ENCODE data around the gene CLCA2.

CLCA2 gene

DNA sequence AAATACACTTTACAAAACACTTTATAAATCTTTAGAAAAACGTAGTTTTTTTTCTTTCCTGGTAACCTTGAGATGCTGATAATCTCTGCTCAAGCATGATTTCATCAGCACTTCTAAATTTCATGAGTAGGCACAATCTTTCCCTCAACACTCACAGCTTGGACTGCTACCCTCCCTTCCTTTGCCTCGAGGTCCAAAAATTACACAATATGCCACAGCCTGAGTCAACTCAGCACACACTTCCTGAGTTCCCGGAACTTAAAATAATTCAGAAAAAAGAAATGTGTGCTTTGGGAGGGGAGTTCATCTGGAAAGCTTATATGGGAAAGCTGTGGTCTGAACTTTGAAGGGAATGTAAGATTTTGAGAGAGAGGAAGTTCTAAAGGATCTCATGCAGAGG, 5.9 kb downstream of the CLCA2 start:
- DNase-seq = no peak

DNA sequence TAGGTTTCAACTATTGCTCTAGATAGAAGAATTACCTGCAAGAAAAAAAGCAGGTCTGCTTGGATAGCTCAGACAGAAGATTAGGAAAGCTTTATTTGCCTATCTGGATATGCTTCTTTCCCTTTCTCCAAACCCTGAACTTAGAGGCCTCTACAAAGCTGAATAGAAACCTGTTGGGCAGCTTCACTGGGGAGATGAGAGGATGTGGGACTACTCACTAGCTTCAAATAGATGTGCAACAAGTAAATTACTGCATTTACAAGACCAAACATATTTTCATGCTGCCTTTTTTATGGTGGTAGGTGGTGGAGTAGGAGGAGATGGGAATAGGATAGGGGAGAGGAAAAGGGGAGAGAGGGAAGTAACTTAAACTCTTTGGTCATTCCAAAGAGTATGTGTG, 6.4 kb downstream of the CLCA2 start:
- no peak for DNase-seq

GRCh38 chr1:86434059-86434458, 10.1 kb downstream of the CLCA2 start:
- DNase-seq = no peak

DNA sequence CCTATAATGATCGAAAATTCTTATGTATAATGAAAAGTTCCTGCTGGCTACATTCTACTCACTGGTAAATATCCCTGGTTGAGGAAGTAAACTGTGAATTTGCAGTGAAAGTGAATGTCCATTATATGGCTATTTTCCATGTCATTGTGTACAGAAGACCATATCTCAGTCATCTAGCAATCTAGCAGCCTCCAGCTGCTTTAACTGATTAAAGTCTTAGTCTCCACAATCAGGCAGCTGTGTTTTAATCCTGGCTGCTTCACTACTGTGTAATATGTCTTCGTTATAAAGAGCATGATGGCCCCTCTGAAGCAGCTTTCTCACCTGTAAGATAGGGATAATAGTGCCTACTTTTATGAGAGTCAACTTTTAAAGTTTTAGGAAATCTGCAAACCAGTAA, 11.4 kb downstream of the CLCA2 start:
- DNase-seq = no peak

- DNase-seq = no peak
Observed at GRCh38 chr1:86436041-86436440, 12.1 kb downstream of the CLCA2 start.

- no peak for DNase-seq
Observed at GRCh38 chr1:86441581-86441980, 17.6 kb downstream of the CLCA2 start.

GRCh38 chr1:86441997-86442396, 18.0 kb downstream of the CLCA2 start:
- no peak for DNase-seq

GRCh38 chr1:86445919-86446318, 21.9 kb downstream of the CLCA2 start:
- DNase-seq = no peak

DNA sequence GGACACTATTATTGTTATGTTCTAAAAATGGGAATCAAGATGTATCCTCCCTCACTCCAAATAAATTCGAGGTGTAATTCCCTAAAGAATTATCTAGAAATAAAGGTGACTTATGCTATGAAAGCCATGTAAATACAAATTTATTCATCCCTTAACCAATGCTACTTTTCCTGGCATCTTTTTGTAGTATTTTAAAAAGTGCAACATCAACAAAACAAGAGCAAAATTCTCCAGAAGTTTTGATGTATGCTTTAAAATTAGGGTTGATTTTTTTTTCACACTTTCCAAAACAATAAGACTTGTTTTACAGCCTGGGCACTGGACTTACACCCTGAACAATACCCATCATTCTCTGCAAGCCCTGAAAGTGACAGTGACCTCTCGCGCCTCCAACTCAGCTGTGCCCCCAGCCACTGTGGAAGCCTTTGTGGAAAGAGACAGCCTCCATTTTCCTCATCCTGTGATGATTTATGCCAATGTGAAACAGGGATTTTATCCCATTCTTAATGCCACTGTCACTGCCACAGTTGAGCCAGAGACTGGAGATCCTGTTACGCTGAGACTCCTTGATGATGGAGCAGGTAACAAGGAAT, 23.3 kb downstream of the CLCA2 start:
- no peak for DNase-seq

DNA sequence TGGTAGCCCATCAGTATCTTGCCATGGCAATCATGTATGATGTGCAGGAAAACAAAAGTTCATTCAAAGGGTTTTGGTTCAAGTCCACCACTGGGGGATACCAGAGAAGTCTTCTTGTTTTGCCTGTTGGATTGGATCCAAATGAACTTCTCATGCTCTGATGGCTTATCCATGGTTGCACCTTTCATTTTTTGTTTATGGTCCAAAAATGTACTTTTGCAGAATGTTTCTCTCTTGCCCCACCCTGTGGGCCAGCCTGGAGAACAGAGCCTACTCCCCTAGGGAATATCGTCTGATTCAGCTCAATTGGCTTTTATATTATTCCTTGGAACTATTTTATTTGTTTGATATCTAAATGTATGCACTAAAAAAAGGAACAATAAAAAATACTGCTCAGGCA, 24.7 kb downstream of the CLCA2 start:
- no peak for DNase-seq

DNA sequence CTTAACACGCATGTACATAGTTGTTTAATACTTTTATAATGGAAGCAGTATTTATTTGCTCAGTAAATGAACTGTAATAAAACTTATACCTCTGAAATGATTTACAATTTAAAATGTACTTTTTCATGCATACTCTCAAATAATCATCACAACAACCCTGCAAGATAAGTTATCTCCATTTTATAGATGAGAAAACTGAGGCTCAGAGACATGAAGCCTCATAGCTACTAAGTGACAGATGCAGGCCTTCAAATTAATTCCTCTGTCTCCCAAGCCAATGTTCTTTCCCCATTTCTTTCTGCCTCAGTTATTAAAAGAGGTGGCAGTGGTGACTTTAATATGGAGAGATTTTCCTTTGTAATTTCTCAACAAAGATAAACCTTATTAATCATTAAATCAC, 25.1 kb downstream of the CLCA2 start:
- no peak for DNase-seq

- DNase-seq = no peak
Observed at GRCh38 chr1:86450847-86451246, 26.9 kb downstream of the CLCA2 start.

DNA sequence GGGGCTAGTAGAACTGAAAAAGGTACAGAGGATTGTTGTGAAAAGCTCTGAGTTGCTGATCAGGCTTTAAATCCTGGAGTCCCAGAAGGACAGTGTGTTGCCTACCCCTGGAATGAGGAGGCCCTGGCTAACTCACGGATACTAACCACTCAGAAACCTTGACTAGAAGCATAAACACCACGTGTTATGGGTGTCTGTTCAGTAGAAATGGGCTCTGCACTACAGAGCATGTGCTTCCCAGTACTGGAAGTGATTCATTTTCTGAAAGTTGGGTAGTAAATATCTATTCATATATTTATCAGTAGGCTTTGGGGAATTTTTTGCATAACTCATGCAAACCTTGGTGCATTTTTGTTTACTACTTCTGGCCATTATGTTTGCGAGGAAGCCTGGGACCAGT, 29.7 kb downstream of the CLCA2 start:
- no peak for DNase-seq

- DNase-seq = no peak
Observed at GRCh38 chr1:86455073-86455472, 31.1 kb downstream of the CLCA2 start.

DNA sequence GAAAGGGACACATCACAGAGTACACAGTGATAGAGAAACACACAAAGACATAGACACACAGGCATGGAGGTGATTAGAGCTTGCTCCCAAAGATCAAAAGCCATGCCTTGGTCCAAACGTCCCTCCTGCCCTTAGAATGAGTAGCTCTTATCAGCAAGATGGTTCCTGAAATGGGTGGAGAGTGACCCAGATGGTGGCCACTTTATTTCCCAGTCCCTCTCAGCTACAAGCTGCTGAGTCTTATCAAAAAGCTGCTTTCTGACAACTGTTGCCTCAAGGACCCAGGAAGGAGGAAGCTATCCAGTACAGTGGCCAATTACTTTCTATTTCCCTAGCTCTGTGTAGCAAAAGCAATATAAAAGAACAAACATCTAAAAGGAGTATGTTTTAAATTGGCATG, 37.0 kb downstream of the CLCA2 start:
- no peak for DNase-seq

DNA sequence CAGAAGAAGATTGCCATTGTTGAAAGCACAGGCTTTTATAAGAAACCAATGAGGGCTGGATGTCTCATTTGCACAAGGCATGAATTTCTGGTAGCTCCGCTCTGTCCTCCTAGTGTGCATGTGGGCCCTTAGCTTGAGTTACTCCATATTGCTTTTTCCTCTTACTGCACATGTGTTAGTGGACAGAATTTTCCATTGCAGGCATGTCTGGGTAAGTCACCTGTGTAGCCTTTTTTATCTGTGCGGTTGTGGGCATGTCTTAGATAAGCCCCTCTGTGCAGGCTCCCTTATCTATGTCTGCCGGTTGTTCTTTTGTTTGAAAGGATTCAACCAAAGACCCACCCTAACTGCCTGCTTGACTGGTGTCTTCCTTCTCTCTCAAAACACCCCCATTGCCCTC, 37.5 kb downstream of the CLCA2 start:
- no peak for DNase-seq

GRCh38 chr1:86464819-86465218, 40.8 kb downstream of the CLCA2 start:
- DNase-seq = no peak

DNA sequence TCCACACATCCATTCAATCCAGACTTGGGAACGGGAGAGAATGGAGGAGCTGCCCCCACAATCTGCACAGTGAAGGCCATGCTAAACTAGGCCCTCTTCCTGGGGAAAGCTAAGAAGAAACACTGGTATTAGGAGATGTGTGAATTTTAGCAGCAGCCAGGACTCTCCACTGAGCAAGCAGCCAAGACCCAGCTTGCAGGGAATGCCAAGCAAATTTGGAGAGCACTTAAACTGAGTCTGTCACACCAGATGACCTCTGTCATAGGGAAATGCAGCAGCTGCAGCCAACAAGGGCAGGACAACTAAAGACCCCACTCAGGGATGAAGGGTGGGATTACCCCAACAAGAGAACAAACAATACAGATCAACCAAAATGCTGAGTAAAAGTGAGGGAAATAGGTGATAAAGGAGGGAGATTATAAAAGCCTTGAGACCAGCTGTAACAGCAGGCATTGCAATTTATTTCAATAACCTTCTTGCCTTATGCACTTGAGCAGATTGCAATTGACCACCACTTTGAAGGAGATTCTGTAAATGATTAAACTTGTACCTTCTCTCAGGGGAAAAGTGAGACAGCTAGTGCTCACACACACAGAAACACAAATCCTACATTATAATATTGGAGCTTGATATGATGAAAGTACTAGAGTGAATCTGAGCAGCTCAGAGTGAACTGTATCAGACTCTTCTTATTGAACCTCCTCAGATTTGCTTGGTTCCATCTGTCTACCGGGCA, 42.3 kb downstream of the CLCA2 start:
- no peak for DNase-seq

GRCh38 chr1:86466986-86467385, 43.0 kb downstream of the CLCA2 start:
- DNase-seq = no peak

- no peak for DNase-seq
Observed at GRCh38 chr1:86468501-86468977, 44.6 kb downstream of the CLCA2 start, which contains the start of gene CLCA1. Gene CLCA1, plus strand, starts transcription at chr1:86468927. Its CDS starts 45 bp downstream, at chr1:86468972.

GRCh38 chr1:86470859-86471258, 46.9 kb downstream of the CLCA2 start:
- no peak for DNase-seq

DNA sequence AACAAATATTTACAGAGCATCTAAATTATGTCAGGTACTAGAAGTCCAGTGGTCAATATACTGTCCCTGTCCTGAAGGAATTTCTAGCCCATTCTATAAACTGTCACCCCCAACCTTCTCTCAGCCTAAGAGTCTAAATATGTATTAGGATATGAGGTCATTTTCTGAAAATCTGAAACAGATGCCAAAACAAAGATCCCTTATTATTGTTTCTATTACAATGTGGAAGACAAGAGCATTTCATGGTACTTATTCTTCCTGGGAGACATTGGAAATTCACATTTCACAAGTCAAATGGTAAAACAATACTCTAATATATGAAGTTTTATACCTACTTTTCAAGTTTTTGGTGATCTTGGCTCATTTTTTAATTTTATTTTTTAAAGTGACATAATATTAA, 47.3 kb downstream of the CLCA2 start:
- DNase-seq = no peak

DNA sequence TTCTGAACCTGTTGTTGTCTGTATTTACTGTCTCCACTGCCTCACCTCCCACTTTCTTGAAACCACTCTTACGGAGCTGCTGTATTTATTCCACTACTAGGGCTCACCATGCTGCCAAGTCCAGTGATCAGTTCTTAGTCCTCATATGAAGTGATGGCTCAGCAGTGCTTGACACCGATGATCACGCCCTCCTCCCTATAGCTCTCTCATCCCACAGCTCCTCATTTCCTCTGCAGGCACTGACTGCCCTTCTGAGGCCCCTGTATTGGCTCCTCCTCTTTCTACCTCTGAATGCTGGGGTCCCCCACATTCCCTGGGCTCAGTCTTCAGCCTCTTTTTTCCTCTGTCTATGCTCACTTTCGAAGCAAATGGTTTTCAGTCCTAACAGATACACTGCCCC, 48.2 kb downstream of the CLCA2 start:
- DNase-seq = no peak

DNA sequence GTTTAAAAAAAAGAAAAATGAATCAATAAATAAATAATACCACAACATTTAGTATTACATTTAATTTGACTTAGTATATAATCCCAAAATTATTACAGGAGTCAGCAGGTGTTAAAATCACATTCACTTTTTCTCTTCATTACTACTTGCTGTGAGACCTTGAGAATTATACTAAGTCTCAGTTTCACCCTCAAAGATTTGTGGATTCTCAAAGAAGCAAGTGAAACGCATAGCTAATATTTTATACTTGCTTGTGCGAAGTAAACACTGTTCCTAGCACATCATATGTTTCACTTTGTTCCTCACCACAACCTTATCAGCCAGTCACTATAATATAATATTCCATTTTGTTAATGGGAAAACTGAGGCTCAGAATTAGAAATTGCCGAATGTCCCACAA, 48.8 kb downstream of the CLCA2 start:
- DNase-seq = no peak

- no peak for DNase-seq
Observed at GRCh38 chr1:86477256-86477655, 53.3 kb downstream of the CLCA2 start.
